ENCODE data around the gene IFNK.
"Not testable (repeated sequence)": the region's sequence is repeated elsewhere in the genome, so short reads cannot be mapped to it uniquely, and the experiment has no call there.

IFNK gene, protein sequence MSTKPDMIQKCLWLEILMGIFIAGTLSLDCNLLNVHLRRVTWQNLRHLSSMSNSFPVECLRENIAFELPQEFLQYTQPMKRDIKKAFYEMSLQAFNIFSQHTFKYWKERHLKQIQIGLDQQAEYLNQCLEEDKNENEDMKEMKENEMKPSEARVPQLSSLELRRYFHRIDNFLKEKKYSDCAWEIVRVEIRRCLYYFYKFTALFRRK

DNA sequence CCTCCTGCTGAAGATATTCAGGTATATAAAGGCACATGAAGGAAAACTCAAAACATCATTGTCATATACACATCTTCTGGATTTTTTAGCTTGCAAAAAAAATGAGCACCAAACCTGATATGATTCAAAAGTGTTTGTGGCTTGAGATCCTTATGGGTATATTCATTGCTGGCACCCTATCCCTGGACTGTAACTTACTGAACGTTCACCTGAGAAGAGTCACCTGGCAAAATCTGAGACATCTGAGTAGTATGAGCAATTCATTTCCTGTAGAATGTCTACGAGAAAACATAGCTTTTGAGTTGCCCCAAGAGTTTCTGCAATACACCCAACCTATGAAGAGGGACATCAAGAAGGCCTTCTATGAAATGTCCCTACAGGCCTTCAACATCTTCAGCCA is at the start of gene IFNK:
Gene IFNK (plus strand): TSS at position 55 of the 400 bp plus-strand sequence. CDS start 47 bp downstream, at position 102.
- DNase-seq (ENCODE audit: low read depth): no peak

DNA sequence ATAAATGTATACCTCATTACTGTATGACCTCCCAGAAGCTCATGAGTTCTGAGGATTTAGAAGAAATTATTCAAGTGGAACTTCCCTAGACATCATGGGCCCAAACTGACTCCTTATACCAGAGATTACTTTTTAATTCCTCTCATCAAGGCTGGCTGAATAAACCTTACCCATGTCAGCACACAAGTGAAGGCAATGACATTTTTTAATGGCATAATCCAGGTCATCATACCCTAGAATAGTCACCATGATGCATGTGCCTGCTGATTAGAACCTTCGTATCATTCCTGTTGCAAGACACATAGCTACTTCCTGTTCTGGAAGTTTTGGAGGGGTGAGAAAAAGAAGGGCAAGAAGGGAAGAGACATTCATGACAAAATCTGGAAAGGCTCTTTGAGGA is 49.8 kb upstream of the IFNK start:
- no peak for DNase-seq (ENCODE audit: low read depth)

DNA sequence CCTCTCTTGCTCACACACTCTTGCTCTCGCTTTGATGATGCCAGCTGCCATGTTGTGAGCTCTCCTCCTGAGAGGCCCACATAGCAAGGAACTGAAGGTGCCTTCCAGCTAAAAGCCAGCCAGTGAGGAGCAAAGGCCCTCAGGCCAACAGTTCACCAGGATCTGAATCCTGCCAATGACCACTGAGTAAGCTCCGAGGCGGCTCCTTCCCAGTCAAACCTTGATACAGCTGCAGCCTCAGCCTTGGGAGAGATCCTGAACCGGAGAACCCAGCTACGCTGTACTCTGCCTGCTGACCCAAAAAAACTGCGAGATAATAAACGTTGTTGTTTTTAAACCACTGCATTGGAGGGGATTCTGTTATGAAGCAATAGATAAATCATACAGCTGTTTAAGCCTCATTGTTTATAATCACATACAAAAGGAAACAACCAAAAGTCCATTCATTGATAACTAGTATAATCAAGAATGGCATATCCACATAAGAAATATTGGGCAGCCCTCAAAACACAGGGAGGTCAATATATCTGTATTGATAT is 49.0 kb upstream of the IFNK start:
- DNase-seq (ENCODE audit: low read depth): no peak

DNA sequence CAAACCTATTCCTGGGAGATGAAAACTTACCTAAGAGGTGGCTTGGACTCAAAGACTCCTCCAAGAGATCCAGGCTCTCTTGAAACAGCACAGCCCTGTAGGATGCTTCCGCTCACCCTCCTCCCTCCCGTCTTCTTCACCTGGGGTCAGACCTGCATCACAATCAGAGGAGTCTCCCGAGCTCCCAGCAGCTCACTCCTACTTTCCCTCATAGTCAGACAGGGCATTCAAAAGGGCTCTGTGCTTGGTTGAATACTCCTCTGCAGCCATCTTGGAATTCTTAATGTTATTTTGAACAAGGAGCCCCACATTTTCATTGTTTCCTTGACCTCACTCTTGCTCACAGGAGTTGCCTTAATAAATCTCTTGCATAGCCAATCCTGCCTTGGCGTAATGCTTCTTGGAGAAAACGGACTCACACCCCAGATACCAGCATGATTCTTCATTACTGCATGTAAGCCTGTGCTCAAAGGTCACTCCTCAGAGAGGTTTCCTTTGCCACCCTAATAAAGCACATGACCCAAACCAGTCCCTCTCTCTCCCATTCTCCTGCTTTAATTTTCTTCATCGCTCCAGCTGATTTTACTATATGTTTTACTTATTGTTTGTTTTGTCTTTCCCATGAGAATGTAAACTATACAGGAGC is 47.1 kb upstream of the IFNK start:
- no peak for DNase-seq (ENCODE audit: low read depth)

DNA sequence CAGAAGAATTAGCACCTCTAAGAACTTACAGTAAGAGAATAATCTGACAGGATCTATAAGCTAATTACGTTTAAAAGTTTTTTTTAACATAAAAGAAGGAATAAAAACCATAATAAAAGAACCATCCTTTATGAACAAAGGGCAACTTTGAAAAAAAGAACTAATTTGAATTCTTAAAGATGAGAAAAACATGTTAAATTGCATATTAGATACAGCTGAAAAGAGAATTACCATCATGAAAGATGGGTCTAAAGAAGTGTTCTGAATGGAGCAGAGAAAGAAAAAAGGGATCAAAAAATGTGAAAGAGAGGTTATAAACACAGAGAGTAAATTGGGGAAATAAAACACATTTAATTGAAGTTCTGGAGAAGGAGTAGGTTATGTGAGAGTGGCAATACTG is 45.8 kb upstream of the IFNK start:
- no peak for DNase-seq (ENCODE audit: low read depth)

DNA sequence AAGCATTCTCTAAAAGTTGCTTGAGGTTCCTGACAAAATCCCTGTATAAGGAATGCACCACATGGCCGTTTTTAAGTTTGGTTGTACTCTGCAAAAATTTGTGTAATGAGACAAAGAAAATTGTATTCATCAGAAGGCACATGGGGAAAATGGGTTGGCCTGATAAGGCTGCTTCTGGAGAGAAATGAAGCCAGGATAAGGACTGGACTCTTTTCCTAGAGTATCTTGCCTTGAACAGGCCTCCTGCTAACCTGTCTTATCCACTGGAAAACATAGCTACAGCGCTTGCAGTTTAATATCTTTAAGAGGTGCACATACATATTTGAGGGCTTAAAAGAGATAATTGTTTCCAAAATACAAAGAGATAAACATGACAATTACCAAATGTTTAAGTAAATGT is 41.4 kb upstream of the IFNK start:
- DNase-seq (ENCODE audit: low read depth): no peak

DNA sequence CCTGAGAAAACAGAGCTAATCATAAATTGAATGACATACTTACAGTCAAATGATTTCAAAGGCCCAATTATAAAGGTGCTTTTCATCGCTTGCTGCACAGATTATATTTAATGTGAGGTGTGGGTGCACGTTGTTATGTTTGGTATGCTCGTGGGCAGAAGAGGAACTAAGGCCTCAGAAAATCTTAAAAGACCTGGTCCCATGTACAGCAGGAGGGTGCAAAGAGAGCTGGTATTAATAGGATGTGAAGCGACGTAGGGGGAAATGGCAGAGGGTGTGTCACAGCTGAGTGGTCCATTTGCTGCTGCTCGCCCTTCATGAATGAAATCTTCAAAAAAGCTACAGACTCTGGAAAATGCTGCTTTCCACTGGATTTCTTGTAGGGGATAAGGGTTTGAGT is 40.5 kb upstream of the IFNK start:
- DNase-seq (ENCODE audit: low read depth): no peak

DNA sequence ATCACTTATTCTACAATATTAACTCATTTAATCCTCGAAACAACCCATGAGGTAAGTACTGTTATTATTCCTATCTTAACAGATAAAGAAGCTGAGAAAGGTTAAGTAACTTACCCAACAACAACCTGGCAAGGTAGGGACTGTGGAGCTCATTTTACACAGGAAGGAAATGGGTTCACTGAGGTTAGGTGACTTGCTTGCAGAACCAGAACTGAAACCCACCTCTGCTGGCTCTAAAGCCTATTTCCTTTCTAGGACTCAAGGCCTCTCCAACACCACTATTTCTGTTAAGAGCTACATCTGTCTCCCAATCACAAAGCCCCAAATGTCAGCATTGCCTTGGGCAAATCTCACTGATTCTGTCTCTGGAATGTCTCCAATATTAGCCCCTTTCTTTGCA is 38.9 kb upstream of the IFNK start:
- no peak for DNase-seq (ENCODE audit: low read depth)

DNA sequence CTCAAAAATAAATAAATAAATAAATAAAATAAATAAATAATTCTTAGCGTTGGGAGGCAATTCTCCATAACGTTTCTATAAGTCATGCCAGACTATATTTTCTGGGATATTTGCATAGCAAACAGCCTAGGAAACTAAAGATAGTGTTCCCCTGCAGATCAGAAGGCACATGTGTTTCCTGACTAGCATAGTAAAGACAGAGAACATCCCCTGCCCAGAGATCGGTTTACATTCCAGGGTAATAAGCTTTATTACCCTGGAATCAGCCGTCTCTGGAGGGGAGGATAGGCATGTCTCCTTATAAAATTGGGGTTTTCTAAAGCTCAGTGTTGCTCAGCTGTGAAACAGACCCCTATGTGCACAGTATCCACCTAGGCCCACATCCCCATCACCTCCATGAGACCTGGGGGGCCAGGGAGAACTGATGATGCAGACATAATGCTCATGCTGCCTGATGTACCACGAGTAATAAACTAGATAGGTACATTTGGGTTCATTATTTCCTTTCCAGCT is 36.9 kb upstream of the IFNK start:
- DNase-seq (ENCODE audit: low read depth): no peak

DNA sequence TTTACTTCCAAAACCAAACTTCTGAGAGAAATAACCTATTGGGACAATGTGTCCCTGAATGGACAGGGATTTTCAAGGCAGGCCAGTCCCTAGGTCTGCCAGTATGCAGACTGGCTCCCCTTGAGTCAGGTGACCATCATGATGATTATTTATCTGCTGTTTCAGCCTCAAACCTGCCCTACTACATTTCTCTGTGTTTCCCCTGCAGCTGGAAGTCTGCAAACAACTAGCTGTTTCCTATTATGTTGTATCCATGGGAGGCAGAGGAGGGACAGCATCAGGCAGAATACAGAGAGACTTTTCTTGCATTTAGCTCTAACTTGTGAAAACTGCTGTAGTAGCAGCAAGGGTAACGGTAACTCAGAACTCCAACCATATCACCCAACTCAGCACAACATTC is 36.2 kb upstream of the IFNK start:
- no peak for DNase-seq (ENCODE audit: low read depth)

DNA sequence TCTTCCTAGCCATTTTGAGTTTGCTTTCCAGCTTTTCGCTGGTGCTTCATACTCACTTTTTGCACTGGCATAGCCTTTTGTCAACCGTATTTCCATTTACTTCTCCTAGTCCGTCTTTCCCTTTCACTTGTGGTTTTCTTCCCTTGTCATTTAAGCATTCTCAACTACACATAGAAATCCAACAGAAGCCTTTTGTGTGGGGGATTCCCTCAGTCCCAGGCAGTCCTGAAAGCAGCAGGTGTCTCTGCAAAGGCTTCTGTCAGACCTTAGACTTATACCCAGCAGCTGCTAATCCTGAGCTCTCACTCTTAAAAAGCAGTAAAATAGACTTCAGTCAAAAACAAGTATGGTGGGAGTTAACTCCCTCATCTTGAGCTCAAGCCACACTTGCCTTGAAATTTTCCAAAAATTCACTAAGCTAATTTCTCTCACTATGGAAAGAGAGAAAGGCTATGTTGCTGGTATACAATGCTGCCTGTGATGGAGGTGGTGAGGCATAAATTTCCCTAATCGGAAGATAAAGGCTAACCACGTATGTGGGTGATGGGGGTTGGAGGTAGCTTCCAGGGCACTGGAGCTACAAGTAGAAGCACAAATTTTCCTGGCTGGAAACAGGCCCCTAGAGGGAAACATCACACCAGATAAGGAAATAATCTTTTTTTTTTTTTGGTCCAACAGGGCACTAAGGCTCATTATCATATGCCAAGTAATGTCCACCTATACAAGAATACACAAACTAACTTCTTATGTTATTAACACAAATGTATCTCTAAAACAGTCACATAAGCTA is 34.8 kb upstream of the IFNK start:
- no peak for DNase-seq (ENCODE audit: low read depth)

DNA sequence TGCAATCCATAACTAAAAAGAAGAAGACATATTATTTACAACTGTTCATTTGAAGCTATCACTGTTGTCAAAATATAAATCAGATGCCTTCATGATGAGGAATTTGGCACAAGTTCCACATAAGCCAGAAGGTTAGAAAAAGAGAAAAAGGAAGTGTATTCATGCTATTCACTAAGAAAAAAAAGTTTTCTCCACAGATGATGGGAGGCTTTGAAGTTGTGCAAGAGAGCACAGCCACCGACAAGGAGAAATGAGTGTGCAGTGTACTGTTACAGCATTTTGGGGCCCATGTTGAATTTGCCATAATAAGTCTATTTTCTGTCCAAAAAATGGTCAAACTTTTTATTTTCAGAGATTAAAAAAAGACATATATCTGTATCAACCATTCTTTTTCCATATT is 32.9 kb upstream of the IFNK start:
- DNase-seq (ENCODE audit: low read depth): no peak

DNA sequence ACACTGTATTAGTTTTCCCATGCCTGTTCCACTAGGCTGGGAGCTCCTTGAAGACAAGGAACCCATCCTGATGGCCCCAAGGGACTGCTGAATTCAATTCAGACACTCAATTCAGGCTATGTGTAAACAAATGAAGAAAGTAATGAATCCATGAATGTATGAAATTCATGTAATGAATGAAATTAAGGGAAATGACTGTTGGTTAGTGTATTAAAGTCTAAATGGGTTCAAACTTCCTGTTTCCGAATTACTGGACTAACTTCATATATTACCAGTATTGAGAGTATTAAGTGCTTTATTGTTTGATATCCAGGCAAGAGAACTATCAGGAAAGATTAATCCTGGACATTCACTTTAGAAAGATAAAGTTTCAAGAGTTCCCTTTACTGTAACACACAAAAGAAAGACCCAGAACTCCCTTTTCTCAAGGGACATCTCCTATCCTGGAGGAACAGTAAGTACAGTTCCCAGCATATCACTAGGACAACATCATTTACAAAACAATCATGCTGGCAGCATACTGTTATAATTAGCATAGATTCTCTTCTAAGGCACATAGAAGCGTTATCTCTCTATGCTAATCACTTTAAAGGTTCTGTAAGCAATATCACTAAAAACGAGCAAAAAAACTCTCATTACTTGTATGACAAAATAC is 28.5 kb upstream of the IFNK start:
- DNase-seq (ENCODE audit: low read depth): no peak

DNA sequence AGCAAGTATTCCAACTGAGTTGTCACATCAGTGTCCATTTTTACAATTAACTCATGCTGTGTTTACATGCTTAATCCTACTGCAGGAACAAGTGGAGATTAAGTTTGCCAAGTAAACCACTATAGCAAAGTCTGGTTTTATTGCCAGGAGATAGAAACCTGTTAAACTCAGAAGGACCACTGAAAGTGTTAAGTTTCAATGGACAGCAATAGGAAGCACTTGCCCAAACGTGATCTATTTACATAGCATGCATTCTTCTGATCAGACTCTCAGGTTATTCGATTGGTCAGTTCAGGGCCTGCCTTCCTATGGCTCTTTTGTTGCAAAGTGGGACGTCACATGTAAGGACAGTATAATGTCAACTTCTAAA is 28.0 kb upstream of the IFNK start:
- DNase-seq (ENCODE audit: low read depth): no peak

DNA sequence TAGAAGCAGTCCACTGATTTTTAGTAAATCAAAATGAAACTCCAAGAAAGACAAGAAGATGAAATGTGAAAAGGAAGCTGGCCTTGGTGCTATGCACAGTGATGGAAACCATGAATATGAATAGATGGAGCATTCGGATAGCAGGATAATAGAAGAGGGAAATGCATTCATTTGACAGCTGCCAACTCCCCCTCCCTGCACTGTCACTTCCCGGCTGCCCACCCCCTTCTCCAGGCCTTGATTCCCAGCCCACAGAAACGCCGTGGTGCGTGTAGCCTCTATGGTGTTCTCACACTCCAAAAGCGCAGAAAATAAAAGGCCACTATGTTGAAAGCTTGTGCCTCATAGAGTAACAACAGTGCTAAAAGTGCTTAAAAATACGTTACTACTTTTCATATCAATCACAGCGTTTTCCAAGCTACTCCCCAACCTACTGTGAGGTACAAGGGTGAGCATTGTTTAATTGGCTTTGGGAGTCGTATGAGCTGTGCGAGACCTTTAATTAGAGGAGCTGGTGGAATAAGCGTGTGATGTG is 26.1 kb upstream of the IFNK start:
- DNase-seq (ENCODE audit: low read depth): no peak

DNA sequence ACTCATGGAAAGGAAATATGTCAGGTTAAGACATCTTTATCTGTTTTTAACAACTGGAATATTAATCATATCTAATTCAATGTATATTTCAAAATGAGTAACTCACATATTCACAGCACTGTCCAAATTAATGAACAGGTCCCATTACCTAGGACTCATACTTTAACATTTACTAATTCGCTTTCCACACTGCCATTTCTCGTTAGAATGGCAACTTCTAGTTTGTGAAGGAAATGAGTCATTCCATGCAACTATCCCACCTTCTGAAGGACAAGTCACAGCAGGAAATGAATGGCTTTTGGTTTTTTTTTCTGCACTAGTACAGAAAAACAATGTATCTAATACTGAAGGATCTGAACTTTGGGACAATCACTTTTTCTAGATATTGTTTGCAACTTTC is 24.6 kb upstream of the IFNK start:
- no peak for DNase-seq (ENCODE audit: low read depth)

DNA sequence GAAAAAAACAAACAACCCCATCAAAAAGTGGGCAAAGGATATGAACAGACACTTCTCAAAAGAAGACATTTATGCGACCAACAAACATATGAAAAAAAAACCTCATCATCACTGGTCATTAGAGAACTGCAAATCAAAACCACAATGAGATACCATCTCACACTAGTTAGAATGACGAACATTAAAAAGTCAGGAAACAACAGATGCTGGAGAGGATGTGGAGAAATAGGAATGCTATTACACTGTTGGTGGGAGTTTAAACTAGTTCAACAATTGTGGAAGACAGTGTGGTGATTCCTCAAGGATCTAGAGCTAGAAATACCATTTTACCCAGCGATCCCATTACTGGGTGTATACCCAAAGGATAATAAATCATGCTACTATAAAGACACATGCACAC is 23.2 kb upstream of the IFNK start:
- DNase-seq (ENCODE audit: low read depth): not testable (repeated sequence)

DNA sequence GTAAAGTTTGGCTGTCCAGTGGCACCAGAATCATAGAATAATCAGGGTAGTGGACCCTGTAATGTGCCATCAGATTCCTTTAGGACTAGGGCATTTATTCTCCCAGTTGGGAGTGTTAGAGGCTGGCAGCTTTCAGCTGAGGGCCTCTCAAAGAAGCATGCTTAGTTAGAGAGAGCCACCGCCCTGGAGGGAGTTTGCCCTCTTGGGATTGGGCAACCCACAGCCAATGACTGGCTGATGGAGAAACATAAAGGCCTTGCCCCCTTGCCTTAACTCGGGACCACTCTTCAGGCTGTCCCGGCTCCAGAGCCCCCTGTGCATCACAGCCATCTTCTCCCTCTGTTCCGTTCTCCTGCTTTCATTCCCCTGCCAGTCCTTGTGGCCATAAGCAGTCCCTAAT is 20.5 kb upstream of the IFNK start:
- DNase-seq (ENCODE audit: low read depth): no peak

DNA sequence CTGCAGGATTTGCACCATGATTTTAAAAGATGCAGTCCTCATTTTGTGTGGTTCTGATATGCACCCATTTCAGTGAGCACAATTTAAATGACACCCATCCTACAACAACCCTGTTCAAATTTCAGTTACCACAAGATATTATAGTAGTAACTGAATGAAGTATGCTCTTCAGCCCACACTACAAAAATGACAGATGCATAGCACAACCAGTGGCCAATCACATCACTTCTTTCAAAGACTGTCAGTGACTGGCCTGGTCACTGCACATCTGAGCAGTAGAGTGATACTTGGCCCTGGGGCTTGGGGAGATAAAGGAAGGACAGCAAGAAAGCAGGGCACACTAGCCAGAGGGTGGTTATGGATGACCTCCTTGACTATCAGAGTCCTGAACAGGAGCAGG is 19.8 kb upstream of the IFNK start:
- no peak for DNase-seq (ENCODE audit: low read depth)

DNA sequence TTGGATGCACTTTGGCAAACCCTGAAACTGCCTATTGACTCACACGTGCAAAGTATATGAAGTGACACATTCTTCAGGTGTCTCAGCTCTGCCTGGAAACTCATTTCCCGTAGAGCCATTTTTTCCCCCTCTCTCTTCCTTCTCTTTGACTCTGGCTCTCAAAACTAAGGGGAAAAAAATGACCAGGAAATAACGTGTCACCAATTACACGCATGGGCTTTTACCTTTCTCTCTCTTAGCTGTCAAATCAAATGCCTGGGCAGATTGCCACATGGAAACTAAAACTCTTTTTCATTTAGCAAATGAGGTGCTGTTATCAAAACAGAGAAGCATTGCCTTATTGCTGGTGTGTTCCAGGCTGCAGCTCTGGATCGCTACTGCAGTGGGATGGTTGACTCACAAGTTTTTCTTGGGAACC is 18.3 kb upstream of the IFNK start:
- DNase-seq (ENCODE audit: low read depth): no peak

DNA sequence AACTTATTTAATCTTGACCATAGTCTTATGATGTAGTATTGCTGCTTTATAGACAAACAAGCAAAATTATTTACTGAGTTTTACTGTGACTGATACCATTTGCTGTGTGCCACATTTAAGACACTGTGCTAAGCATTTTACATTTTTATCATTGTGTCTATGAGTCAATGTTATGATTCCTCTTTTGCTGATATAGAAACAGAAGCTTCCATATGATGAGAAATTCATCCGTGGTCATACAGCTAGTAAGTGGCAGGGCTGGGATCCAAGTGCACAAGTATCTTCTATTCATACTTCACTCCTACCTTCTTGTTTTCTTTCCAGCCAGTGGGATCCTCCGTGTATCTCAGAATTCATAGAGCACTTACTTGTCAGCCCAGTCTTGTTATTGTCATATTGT is 17.1 kb upstream of the IFNK start:
- no peak for DNase-seq (ENCODE audit: low read depth)

DNA sequence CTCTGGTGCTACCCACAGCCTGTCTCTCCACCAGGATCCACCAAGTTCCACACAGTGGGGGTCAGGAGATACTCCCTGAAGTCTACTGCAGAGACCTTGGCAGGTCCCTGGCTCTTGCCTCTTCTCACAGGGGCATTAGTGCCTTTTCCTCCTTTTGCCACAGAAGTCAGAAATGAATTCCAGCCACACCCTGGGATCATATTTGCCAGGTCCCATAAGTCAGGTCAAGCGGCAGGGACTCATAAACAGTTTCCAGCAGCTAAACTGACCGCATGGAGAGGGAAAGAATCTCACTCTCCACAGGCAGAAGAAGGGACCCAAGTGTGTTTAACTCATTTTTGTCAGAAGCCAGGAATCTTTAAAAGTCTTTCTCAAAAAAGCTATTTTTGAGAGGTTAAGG is 13.3 kb upstream of the IFNK start:
- DNase-seq (ENCODE audit: low read depth): no peak

All from CMK (cell line).